ENCODE results near the gene SLC45A3. TPM values are rescaled to one million over a fixed set of nuclear protein-coding genes. Genes with fewer than 3 reads are reported as not detected.

Gene SLC45A3
- total and polyA plus RNA-seq, 2 of the 8 experiments (the other 6 are each of a cell fraction or from before 2014, with no cell fraction given): 13.0 to 14.3 TPM

DNA sequence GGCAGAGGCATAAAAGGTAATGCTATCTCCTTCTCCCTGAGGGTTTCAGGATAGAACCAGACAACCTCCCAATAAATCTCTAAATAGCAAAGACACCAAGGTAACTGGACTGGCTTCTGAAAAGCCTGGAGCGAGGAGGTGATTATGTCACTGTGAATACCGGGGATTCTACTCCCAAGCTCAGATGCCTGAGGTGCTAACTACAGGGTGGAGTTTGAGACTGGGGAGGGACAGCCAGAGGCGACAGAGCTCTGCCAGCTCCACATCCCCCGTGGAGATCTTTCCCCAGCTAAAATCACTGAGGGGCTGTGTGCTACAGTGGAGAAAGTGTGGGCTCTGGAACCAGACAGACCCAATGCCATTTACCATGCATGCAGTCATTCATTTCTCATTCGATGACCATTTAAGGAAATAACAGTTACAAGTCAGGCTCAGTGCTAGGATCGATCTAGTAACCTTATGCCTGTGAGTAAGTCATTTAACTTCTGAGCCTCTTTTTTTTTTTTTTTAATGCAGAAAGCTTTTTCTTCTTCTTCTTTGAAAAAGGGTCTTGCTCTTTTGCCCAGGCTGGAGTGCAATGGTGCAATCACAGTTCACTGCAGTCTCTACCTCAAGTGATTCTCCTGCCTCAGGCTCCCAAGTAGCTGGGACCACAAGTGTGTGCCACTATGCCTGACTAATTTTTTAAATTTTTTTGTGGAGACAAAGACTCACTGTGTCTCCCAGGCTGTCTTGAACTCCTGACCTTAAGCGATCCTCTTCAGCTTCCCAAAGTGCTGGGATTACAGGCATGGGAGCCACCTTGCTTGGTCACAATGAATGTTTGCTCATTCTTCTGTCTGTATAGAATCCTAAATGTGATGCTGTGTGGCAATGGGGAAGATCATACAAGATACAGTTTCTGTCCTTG lies 8.1 kb upstream of the SLC45A3 start:
- Histone ChIP-seq H2BK5ac (ENCODE audit: low read depth, low read length) (no peak overlapping the region), H3K9ac (replicated peaks in 1 of 4; ENCODE audit: extremely low read depth in 1 of 4, low read depth in 3 of 4, low read length in 3 of 4) (no peak overlapping the region), H3K4me2 (ENCODE audit: insufficient read depth in 1 of 2, low read depth in 2 of 2, low read length in 2 of 2) (no peak overlapping the region), H3K79me2 (ENCODE audit: control insufficient read depth in 1 of 2, insufficient read depth in 2 of 2, low read length in 2 of 2) (no peaks in the 10 kb centered on the region), H3K14ac (ENCODE audit: insufficient read length) (no peak overlapping the region), H3K56ac (replicated peaks; ENCODE audit: insufficient read length, low read depth, low read length) (no peak overlapping the region), H4K8ac (ENCODE audit: extremely low read depth, insufficient read depth, low read length) (no peak overlapping the region), H3K4ac (replicated peaks; ENCODE audit: insufficient read length, low read depth, low read length) (no peak overlapping the region), H3K27ac (ENCODE audit: low read depth, low read length) (no peak overlapping the region), H4K91ac (replicated peaks; ENCODE audit: insufficient read length, low read length) (no peak overlapping the region), H2AK5ac (ENCODE audit: low read depth, low read length) (no peak overlapping the region), H3K79me1 (ENCODE audit: low read depth, low read length) (no peaks in the 10 kb centered on the region), H2BK20ac (ENCODE audit: low read length) (no peak overlapping the region), H2BK120ac (replicated peaks; ENCODE audit: low read depth, low read length) (no peak overlapping the region), H3K23ac (ENCODE audit: insufficient read length) (no peak overlapping the region), H2AFZ (ENCODE audit: low read length) (no peak overlapping the region), H4K5ac (ENCODE audit: insufficient read length, low read depth, low read length) (no peak overlapping the region), H3K4me3 (ENCODE audit: extremely low read depth in 1 of 4, insufficient read depth in 2 of 4, low read depth in 3 of 4, low read length in 4 of 4) (no peak overlapping the region), H2BK12ac (ENCODE audit: low read depth, low read length) (no peak overlapping the region), H4K20me1 (replicated peaks in 1 of 2; ENCODE audit: control insufficient read depth in 1 of 2, insufficient read depth in 2 of 2, low read length in 2 of 2) (no peaks in the 10 kb centered on the region), H3K18ac (ENCODE audit: extremely low read depth, low read length) (no peak overlapping the region), H3K9me3 (ENCODE audit: insufficient read depth in 2 of 2, low read depth in 1 of 2, low read length in 1 of 2) (no peaks in the 10 kb centered on the region), H3K23me2 (ENCODE audit: low read depth, low read length) (no peaks in the 10 kb centered on the region), H3K27me3 (replicated peaks in 1 of 4; ENCODE audit: control insufficient read depth in 3 of 4, extremely low read depth in 1 of 4, insufficient read depth in 3 of 4, low read length in 3 of 4) (no peaks in the 10 kb centered on the region), H3K36me3 (ENCODE audit: control insufficient read depth in 2 of 4, insufficient read depth in 4 of 4, low read length in 3 of 4) (no peaks in the 10 kb centered on the region), H2BK15ac (ENCODE audit: low read length) (no peak overlapping the region), H3K4me1 (replicated peaks in 1 of 4; ENCODE audit: control insufficient read depth in 3 of 4, insufficient read depth in 4 of 4, low read length in 3 of 4) (peaks cover 3 to 11% (median 5%) of the 10 kb centered on the region in 4 experiments)
- POLR2A ChIA-PET (ENCODE audit: partially characterized antibody): interaction anchor here (0.8 to 2.1 kb wide), 7 partner anchors 8 to 57 kb away, joined by 3 to 7 read pairs (median 4); partner anchors contain the start of gene SLC45A3
- CTCF ChIA-PET (ENCODE audit: partially characterized antibody): interaction anchor here (0.5 to 14.1 kb wide), 12 partner anchors 10 to 213 kb away, joined by 3 to 168 read pairs (median 6); no protein-coding TSS in a partner anchor
- FAIRE-seq (no peak), DNase-seq (ENCODE audit: low read depth in 1 of 2, low spot score in 2 of 2) (no peak)
- TF ChIP-seq SRF (IDR thresholded peaks at IDR 0.05; ENCODE audit: low read depth, low read length) (peak; percentile 51; the same call in 1 of the 2 replicates), CTBP2 (IDR thresholded peaks at IDR 0.05; ENCODE audit: borderline replicate concordance, insufficient read depth, insufficient read length, low read length) (no peak)
- WGBS, 2 experiments (ENCODE audit: extremely low coverage in 1 of 2, insufficient coverage in 1 of 2, insufficient read length in 1 of 2, insufficient replicate concordance in 2 of 2, low coverage in 1 of 2, low lambda C conversion rate in 2 of 2, missing lambda C conversion rate in 1 of 2): 89% methylated on average over 7 of the region's 7 CpGs; no CpG with 5 or more reads in 1 of the 2 experiments

All from H1 (cell line).